Caki2 (cell line): ENCODE measurements around the gene TSC22D2. TPM values are rescaled to one million over a fixed set of nuclear protein-coding genes. Genes with fewer than 3 reads are reported as not detected.

Experiments used
- DNase-seq: peaks from one replicate; pipeline ENCODE4 v3.0.0-alpha.2; 2015; ENCODE audit warnings: low read depth
- in situ Hi-C: cut with HindIII; loops from 2 replicates; pipeline ENCODE4 v1.10.0; 2016; ENCODE audit warnings: low sequenced_read_pairs, low pct_unique_long_range_greater_than_20kb, mixed read lengths
- total RNA-seq: library from RNA; depleted of rRNA; stranded (reverse); fragments of >200 nt; shearing (Covaris generic); gene quantifications from 2 replicates; pipeline ENCODE4 v1.2.3, GENCODE V29; 2014; ENCODE audit warnings: low replicate concordance

Gene TSC22D2
- total RNA-seq, 1 experiment from 2014 or later: 6.2 TPM

GRCh38 chr3:150379469-150379868 lies 28.6 kb upstream of the TSC22D2 start:
- in situ Hi-C loops: no loop called here
- DNase-seq: no peak

- DNase-seq: peak; percentile 90
- in situ Hi-C loops: no loop called here
Observed at GRCh38 chr3:150384296-150385212, 23.5 kb upstream of the TSC22D2 start.

- no peak for DNase-seq
- in situ Hi-C loops: no loop called here
Observed at GRCh38 chr3:150385296-150386242, 22.5 kb upstream of the TSC22D2 start.

GRCh38 chr3:150388498-150389418 lies 19.3 kb upstream of the TSC22D2 start:
- in situ Hi-C loops: no loop called here

GRCh38 chr3:150390087-150390486 lies 18.0 kb upstream of the TSC22D2 start:
- no peak for DNase-seq
- in situ Hi-C loops: no loop called here

More at GRCh38 chr3:150388498-150389418, 19.3 kb upstream of the TSC22D2 start:
- no peak for DNase-seq

GRCh38 chr3:150391161-150391560 lies 16.9 kb upstream of the TSC22D2 start:
- DNase-seq: peak; percentile 12
- in situ Hi-C loops: no loop called here

- in situ Hi-C loops: no loop called here
- no peak for DNase-seq
Observed at GRCh38 chr3:150393745-150394144, 14.4 kb upstream of the TSC22D2 start.

GRCh38 chr3:150394606-150395005 lies 13.5 kb upstream of the TSC22D2 start:
- no peak for DNase-seq
- in situ Hi-C loops: no loop called here

- no peak for DNase-seq
- in situ Hi-C loops: no loop called here
Observed at GRCh38 chr3:150396491-150396890, 11.6 kb upstream of the TSC22D2 start.

- in situ Hi-C loops: no loop called here
Observed at GRCh38 chr3:150396956-150397550, 11.0 kb upstream of the TSC22D2 start.

GRCh38 chr3:150399060-150399459 lies 9.0 kb upstream of the TSC22D2 start:
- in situ Hi-C loops: no loop called here
- no peak for DNase-seq

More at GRCh38 chr3:150396956-150397550, 11.0 kb upstream of the TSC22D2 start:
- no peak for DNase-seq

- no peak for DNase-seq
- in situ Hi-C loops: no loop called here
Observed at GRCh38 chr3:150401285-150401684, 6.8 kb upstream of the TSC22D2 start.

GRCh38 chr3:150402217-150402616 lies 5.9 kb upstream of the TSC22D2 start:
- no peak for DNase-seq
- in situ Hi-C loops: no loop called here

- no peak for DNase-seq
- in situ Hi-C loops: no loop called here
Observed at GRCh38 chr3:150404023-150404422, 4.1 kb upstream of the TSC22D2 start.

GRCh38 chr3:150407051-150407807 lies 869 bp upstream of the TSC22D2 start:
- in situ Hi-C loops: no loop called here
- DNase-seq: no peak

- in situ Hi-C loops: no loop called here
- no peak for DNase-seq
Observed at GRCh38 chr3:150407808-150408220, 284 bp upstream of the TSC22D2 start.

- in situ Hi-C loops: no loop called here
- DNase-seq: no peak
Observed at GRCh38 chr3:150409125-150409511, 1.0 kb downstream of the TSC22D2 start.
